ENCODE data around the gene SNTG2. TPM values are rescaled to one million over a fixed set of nuclear protein-coding genes. Genes with fewer than 3 reads are reported as not detected.

SNTG2 gene
- total RNA-seq, 1 experiment from 2014 or later = 20.5 TPM

DNA sequence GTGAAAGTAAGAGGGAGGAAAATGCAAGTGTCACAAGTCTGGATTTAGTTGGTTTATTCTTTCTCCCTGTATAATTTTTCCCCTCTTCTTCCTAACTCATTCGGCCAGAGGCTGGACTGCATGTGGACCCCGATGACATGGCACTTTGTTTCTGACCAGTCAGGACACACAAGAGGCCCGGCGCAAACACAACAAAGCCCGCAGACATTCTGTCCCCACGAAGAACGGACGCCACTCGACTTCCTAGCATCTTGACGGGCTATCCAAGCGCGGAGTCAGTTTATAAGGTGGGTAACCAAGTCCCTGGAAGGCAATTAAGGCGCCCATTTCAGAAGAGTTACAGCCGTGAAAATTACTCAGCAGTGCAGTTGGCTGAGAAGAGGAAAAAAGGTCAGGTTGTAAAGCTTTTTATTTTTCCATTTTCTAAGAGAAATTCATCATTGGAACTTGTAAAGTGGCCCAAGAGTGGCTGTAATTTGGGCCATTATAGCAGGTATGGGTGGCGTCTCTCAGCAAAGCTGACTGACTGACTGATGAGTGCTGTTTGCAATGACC, 462.6 kb downstream of the SNTG2 start, which contains the start of gene TPO:
Gene TPO, plus strand, starts transcription at position 308 of the 555 bp plus-strand sequence. CDS start 946 bp downstream, outside the sequence.
- no peak for DNase-seq (ENCODE audit: low spot score)
- ChIA-PET CTCF (no interaction called here), POLR2A (no interaction called here)
- no peaks in the 10 kb centered on the region for H3K36me3 Mint-ChIP-seq
- H3K9me3 Mint-ChIP-seq = peaks cover 3% of the 10 kb centered on the region; the same call in 1 of the 2 replicates
- TF ChIP-seq ZBTB21 (CRISPR knock-in tag; IDR thresholded peaks at IDR 0.05; ENCODE audit: borderline replicate concordance) (no peak), SMAD3 (CRISPR knock-in tag; IDR thresholded peaks at IDR 0.05; ENCODE audit: borderline replicate concordance) (no peak), NFATC4 (CRISPR knock-in tag; IDR thresholded peaks at IDR 0.05) (no peak)
- H3K27me3 Mint-ChIP-seq (ENCODE audit: low read depth) = peaks cover 24% of the 10 kb centered on the region
- H3K4me3 Mint-ChIP-seq = no peak within 1 kb of the TSS
- H3K4me1 Mint-ChIP-seq = peaks cover 18% of the 10 kb centered on the region
- no peak for ATAC-seq
- H3K27ac Mint-ChIP-seq = no peak within 1 kb of the TSS

GRCh38 chr2:1414121-1414520, 463.5 kb downstream of the SNTG2 start:
- H3K27ac Mint-ChIP-seq = no peak overlapping the region
- DNase-seq (ENCODE audit: low spot score) = no peak
- TF ChIP-seq CREM (CRISPR knock-in tag; IDR thresholded peaks at IDR 0.05) (no peak), AFF4 (CRISPR knock-in tag; IDR thresholded peaks at IDR 0.05; ENCODE audit: borderline replicate concordance) (no peak), CTCF (IDR thresholded peaks at IDR 0.05) (no peak), ZSCAN18 (CRISPR knock-in tag; IDR thresholded peaks at IDR 0.05) (no peak), TEAD4 (CRISPR knock-in tag; IDR thresholded peaks at IDR 0.05) (no peak), JAZF1 (CRISPR knock-in tag; IDR thresholded peaks at IDR 0.05) (no peak), PREB (CRISPR knock-in tag; IDR thresholded peaks at IDR 0.05; ENCODE audit: borderline replicate concordance) (no peak), SOX15 (CRISPR knock-in tag; IDR thresholded peaks at IDR 0.05) (no peak), ZNF423 (CRISPR knock-in tag; IDR thresholded peaks at IDR 0.05) (no peak), NFE2L1 (CRISPR knock-in tag; IDR thresholded peaks at IDR 0.05) (no peak), ZNF532 (CRISPR knock-in tag; IDR thresholded peaks at IDR 0.05; ENCODE audit: borderline replicate concordance) (no peak)
- TF ChIP-seq, protein P1, sequence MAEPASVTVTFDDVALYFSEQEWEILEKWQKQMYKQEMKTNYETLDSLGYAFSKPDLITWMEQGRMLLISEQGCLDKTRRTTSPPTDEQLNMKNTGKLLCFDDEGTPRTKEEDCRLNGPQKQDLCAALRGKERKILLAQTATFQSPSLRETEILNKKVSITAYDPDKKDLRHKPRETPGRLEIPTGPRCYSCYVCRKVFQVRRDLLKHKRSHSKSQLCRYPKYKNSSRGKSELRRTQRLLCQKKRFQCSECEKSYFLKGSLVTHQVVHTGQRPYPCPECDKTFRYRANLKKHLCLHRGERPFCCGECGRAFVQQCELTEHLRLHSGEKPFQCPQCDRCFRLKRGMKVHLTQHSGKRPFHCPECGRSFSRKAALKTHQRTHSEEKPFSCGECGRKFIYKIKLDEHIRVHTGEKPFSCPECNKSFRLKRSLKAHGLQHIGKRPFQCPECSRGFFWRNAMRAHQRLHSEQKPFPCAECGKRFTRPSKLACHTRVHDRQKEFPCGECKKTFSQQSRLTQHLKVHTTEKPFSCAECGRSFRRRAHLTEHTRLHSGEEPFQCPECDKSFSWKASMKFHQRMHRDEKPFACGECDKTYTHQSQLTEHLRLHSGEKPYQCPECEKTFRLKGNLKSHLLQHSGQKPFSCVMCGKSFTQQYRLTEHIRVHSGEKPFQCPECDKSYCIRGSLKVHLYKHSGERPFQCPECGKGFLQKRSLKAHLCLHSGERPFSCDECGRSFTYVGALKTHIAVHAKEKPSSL (CRISPR knock-in tag; conservative IDR thresholded peaks at IDR 0.05) = no peak
- TF ChIP-seq, protein P2, sequence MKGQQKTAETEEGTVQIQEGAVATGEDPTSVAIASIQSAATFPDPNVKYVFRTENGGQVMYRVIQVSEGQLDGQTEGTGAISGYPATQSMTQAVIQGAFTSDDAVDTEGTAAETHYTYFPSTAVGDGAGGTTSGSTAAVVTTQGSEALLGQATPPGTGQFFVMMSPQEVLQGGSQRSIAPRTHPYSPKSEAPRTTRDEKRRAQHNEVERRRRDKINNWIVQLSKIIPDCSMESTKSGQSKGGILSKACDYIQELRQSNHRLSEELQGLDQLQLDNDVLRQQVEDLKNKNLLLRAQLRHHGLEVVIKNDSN (CRISPR knock-in tag; IDR thresholded peaks at IDR 0.05) = no peak
- TF ChIP-seq, protein P3, sequence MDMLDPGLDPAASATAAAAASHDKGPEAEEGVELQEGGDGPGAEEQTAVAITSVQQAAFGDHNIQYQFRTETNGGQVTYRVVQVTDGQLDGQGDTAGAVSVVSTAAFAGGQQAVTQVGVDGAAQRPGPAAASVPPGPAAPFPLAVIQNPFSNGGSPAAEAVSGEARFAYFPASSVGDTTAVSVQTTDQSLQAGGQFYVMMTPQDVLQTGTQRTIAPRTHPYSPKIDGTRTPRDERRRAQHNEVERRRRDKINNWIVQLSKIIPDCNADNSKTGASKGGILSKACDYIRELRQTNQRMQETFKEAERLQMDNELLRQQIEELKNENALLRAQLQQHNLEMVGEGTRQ (CRISPR knock-in tag; IDR thresholded peaks at IDR 0.05) = no peak

More at GRCh38 chr2:1414121-1414520, 463.5 kb downstream of the SNTG2 start:
- no peak overlapping the region for H3K4me3 Mint-ChIP-seq
- ChIA-PET POLR2A (no interaction called here), CTCF (no interaction called here)
- peaks cover 17% of the 10 kb centered on the region for H3K4me1 Mint-ChIP-seq
- H3K9me3 Mint-ChIP-seq = peaks cover 3% of the 10 kb centered on the region; the same call in 1 of the 2 replicates
- peak; percentile 70 for ATAC-seq
- H3K27me3 Mint-ChIP-seq (ENCODE audit: low read depth) = peaks cover 24% of the 10 kb centered on the region
- H3K36me3 Mint-ChIP-seq = no peaks in the 10 kb centered on the region
